Activated CD8-positive, alpha-beta T cell treated with anti-CD3 and anti-CD28 coated beads for 36 hours (primary cell): ENCODE results near the gene POGLUT2. TPM values are rescaled to one million over a fixed set of nuclear protein-coding genes. Genes with fewer than 3 reads are reported as not detected.

Source experiments
- ATAC-seq: fragments of 200-7000 bp; cut with Tn5 transposase; one replicate; pipeline ENCODE4 v1.10.0; 2021; ENCODE audit warnings: mild to moderate bottlenecking, moderate library complexity
- CTCF ChIA-PET: fragments of 350-600 bp; sonication (Branson Sonifier 250); formaldehyde crosslinking; loops from one replicate; lab custom pipeline; 2021; ENCODE audit warnings: antibody characterized with exemption; lab: Charles Lee
- POLR2A ChIA-PET: fragments of 350-600 bp; sonication (Branson Sonifier 250); formaldehyde crosslinking; loops from one replicate; lab custom pipeline; 2021; ENCODE audit warnings: antibody characterized with exemption; lab: Charles Lee
- DNase-seq: peaks from one replicate; pipeline ENCODE4 v3.0.0-alpha.2; 2020
- H3K27ac Mint-ChIP-seq: one replicate; pipeline ENCODE4 v1.8.0; 2021; ENCODE audit warnings: mild to moderate bottlenecking, mixed read lengths
- H3K27me3 Mint-ChIP-seq: one replicate; pipeline ENCODE4 v1.8.0; 2021; ENCODE audit warnings: mixed read lengths
- H3K36me3 Mint-ChIP-seq: one replicate; pipeline ENCODE4 v1.8.0; 2021; ENCODE audit warnings: low read depth, mixed read lengths
- H3K4me1 Mint-ChIP-seq: one replicate; pipeline ENCODE4 v1.8.0; 2021; ENCODE audit warnings: low read depth, mixed read lengths
- H3K4me3 Mint-ChIP-seq: one replicate; pipeline ENCODE4 v1.8.0; 2021; ENCODE audit warnings: mild to moderate bottlenecking, moderate library complexity, mixed read lengths
- H3K9me3 Mint-ChIP-seq: one replicate; pipeline ENCODE4 v1.8.0; 2021; ENCODE audit warnings: mixed read lengths
- intact Hi-C: fragments of 100-400 bp; cut with micrococcal nuclease; formaldehyde crosslinking; loops from one replicate; pipeline ENCODE4 v1.10.0; 2022
- total RNA-seq, 2 experiments: library from RNA; stranded (reverse); gene quantifications; one replicate each; pipeline ENCODE4 v1.2.3, GENCODE V29; 2021
- TF ChIP-seq, protein P1 (sequence below): fragments of 200-600 bp; IDR thresholded peaks from one replicate; pipeline ENCODE4 v1.8.0; 2022; ENCODE audit warnings: antibody characterized with exemption, mild to moderate bottlenecking

The POGLUT2 gene
- total RNA-seq, 2 experiments from 2014 or later = 3.4 to 4.2 TPM

DNA sequence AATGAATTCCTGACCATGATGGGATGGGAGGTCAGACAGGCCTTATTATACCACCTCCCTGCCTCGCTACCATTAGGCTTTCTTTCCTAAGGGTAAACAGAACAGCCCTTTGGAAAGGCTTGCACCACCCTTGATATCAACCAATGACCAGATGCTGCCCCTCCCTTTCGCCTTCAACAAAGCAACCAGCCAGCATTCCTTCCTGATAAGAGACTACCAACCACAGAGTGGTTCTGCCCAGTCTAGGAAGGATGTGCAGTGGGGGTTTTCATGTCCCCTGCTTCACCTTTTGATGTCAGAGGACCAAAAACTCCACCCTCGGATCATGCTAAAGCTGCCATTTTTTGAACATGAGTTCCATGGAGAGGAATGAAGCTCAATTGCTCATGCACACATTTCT is 46.9 kb downstream of the POGLUT2 start:
- no peaks in the 10 kb centered on the region for H3K4me1 Mint-ChIP-seq
- ATAC-seq (no peak), DNase-seq (no peak)
- H3K4me3 Mint-ChIP-seq = no peak overlapping the region
- H3K36me3 Mint-ChIP-seq = peaks cover 5% of the 10 kb centered on the region
- intact Hi-C loops = no loop called here
- H3K27me3 Mint-ChIP-seq = peaks cover 15% of the 10 kb centered on the region
- POLR2A ChIA-PET = no interaction called here
- H3K27ac Mint-ChIP-seq = no peak overlapping the region
- TF ChIP-seq, protein P1, sequence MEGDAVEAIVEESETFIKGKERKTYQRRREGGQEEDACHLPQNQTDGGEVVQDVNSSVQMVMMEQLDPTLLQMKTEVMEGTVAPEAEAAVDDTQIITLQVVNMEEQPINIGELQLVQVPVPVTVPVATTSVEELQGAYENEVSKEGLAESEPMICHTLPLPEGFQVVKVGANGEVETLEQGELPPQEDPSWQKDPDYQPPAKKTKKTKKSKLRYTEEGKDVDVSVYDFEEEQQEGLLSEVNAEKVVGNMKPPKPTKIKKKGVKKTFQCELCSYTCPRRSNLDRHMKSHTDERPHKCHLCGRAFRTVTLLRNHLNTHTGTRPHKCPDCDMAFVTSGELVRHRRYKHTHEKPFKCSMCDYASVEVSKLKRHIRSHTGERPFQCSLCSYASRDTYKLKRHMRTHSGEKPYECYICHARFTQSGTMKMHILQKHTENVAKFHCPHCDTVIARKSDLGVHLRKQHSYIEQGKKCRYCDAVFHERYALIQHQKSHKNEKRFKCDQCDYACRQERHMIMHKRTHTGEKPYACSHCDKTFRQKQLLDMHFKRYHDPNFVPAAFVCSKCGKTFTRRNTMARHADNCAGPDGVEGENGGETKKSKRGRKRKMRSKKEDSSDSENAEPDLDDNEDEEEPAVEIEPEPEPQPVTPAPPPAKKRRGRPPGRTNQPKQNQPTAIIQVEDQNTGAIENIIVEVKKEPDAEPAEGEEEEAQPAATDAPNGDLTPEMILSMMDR = no peak
- peaks cover 8% of the 10 kb centered on the region for H3K9me3 Mint-ChIP-seq
- CTCF ChIA-PET = interaction anchor here (1.4 kb wide), 1 partner anchor 49 kb away, joined by 3 read pairs; no protein-coding TSS in a partner anchor

DNA sequence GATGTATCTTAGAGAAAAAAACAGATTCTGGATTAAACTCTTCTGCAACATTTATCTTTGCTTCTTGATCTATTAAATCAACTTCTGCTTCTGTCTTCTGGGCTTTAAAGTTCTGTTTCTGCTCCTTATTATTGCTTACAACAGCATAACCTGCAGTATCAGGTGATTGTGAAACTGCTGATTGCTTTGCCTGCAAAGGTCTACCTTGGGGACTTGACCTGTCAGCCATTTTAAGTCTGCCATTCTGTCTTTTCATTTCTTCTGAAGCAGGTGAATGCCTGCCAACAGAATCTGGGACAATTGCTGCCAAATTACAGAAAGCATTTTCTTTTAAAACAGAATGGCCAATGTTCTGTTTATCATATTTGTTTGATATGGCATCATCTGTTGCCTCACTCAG is 56.3 kb downstream of the POGLUT2 start:
- TF ChIP-seq, protein P1 = no peak
- H3K36me3 Mint-ChIP-seq = no peaks in the 10 kb centered on the region
- DNase-seq (no peak), ATAC-seq (no peak)
- CTCF ChIA-PET = no interaction called here
- H3K4me1 Mint-ChIP-seq = no peaks in the 10 kb centered on the region
- POLR2A ChIA-PET = no interaction called here
- H3K27me3 Mint-ChIP-seq = peaks cover 37% of the 10 kb centered on the region
- no peak overlapping the region for H3K27ac Mint-ChIP-seq
- intact Hi-C loops = no loop called here
- H3K9me3 Mint-ChIP-seq = peaks cover 11% of the 10 kb centered on the region
- no peak overlapping the region for H3K4me3 Mint-ChIP-seq

DNA sequence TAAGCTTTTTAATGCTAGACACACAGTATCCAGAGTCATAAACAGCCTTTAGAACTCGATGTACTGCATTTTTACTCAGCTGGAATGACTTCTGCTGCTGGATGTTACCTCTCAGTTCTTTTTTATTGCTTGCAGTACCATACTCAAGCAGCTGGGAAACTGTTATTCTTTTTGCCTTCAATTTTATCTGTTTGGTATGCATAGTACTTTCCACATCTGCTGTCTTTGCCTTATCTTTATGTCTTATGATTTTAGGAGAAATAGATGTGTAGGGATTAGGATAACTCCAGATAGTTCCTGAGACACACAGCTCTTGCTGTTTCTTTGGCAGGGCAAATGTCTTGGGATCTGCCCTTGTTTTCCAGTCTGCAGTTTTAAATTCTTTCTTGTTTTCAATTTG is 56.7 kb downstream of the POGLUT2 start:
- POLR2A ChIA-PET = no interaction called here
- Mint-ChIP-seq H3K4me3 (no peak overlapping the region), H3K9me3 (peaks cover 10% of the 10 kb centered on the region), H3K27me3 (peaks cover 35% of the 10 kb centered on the region), H3K4me1 (no peaks in the 10 kb centered on the region), H3K27ac (no peak overlapping the region), H3K36me3 (no peaks in the 10 kb centered on the region)
- intact Hi-C loops = no loop called here
- CTCF ChIA-PET = no interaction called here
- ATAC-seq (no peak), DNase-seq (no peak)
- TF ChIP-seq, protein P1 = no peak

Other genes with a start within 250 kb of the POGLUT2 start
- gene TPP2, start 202.0 kb downstream of the POGLUT2 start, total RNA-seq = 10 to 100 TPM; 70.3 to 70.8 TPM
- not detected for gene METTL21C, start 103.9 kb downstream of the POGLUT2 start, total RNA-seq
- 10 to 100 TPM; 30.5 to 32.8 TPM for gene TEX30, start 25.2 kb downstream of the POGLUT2 start, total RNA-seq
- 10 to 100 TPM; 17.3 to 18.4 TPM for gene BIVM, start 143 bp upstream of the POGLUT2 start, total RNA-seq
- 10 to 100 TPM; 59.4 to 66.5 TPM for gene ERCC5, start 47.1 kb upstream of the POGLUT2 start, total RNA-seq